Eye (tissue), 1 donor: ENCODE results near the gene WDSUB1.

Experiments
- DNase-seq: peaks from one replicate; pipeline ENCODE4 v3.0.0-alpha.2; 2015

The WDSUB1 gene

GRCh38 chr2:159193791-159194190 lies 92.7 kb downstream of the WDSUB1 start:
- DNase-seq: no peak

GRCh38 chr2:159192371-159192918 lies 94.1 kb downstream of the WDSUB1 start:
- no peak for DNase-seq

GRCh38 chr2:159188449-159188848 lies 98.1 kb downstream of the WDSUB1 start:
- no peak for DNase-seq

GRCh38 chr2:159187106-159187505 lies 99.4 kb downstream of the WDSUB1 start:
- DNase-seq: no peak

DNA sequence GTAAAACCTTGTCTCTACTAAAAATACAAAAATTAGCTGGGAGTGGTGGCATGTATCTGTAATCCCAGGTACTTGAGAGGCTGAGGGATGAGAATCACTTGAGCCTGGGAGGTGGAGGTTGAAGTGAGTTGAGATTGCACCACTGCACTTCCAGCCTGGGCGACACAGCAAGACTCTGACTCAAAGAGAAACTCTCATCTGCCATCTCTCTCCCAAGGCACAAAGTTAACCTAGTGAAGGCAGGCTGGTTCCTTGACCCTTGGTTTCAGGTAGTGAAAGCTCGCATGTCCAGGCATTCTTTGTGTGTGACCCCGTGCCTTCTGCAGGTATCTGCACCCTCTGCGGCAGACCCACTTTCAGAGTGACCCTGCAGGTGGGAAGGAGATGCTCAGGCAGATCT lies 100.0 kb downstream of the WDSUB1 start:
- DNase-seq: no peak
